ENCODE data around the gene SORBS2.

DNA sequence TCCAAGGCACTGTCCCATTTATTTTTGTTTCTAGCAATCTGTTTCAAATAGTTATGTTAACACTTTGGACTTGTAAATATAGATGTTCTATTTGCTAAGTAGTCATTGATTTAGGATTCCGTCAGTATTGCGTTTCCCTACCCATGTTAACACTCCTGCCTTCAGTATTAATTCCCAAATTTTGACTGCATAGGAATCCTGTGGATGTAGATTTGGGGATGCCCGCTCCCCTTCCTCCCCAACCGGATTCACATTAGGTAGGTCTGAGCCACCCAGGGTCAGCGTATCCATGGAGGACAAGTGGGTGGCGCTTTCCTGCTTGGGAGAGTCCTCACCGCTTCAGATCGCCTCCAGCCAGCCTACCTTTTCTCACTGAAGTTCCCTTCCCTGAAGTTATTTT lies 1.1 kb upstream of the SORBS2 start:
- TF ChIP-seq, protein P1, sequence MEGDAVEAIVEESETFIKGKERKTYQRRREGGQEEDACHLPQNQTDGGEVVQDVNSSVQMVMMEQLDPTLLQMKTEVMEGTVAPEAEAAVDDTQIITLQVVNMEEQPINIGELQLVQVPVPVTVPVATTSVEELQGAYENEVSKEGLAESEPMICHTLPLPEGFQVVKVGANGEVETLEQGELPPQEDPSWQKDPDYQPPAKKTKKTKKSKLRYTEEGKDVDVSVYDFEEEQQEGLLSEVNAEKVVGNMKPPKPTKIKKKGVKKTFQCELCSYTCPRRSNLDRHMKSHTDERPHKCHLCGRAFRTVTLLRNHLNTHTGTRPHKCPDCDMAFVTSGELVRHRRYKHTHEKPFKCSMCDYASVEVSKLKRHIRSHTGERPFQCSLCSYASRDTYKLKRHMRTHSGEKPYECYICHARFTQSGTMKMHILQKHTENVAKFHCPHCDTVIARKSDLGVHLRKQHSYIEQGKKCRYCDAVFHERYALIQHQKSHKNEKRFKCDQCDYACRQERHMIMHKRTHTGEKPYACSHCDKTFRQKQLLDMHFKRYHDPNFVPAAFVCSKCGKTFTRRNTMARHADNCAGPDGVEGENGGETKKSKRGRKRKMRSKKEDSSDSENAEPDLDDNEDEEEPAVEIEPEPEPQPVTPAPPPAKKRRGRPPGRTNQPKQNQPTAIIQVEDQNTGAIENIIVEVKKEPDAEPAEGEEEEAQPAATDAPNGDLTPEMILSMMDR (IDR thresholded peaks at IDR 0.05), result no peak
- TF ChIP-seq POLR2A (IDR thresholded peaks at IDR 0.05), result no peak

Measured in uterus (tissue), 2 donors.